Common myeloid progenitor, CD34-positive (primary cell): ENCODE data around the gene ANTKMT.
A peak's percentile ranks its signal among the peaks of the same experiment; 100 is the strongest.

ENCODE experiments used
- CTCF ChIA-PET: fragments of 350-600 bp; sonication (Branson Sonifier 250); formaldehyde crosslinking; loops from one replicate; lab custom pipeline; 2021; ENCODE audit warnings: antibody characterized with exemption; lab: Charles Lee
- POLR2A ChIA-PET: fragments of 350-600 bp; sonication (Branson Sonifier 250); formaldehyde crosslinking; loops from one replicate; lab custom pipeline; 2021; ENCODE audit warnings: antibody characterized with exemption; lab: Charles Lee
- DNase-seq, 3 donors: peaks; one replicate each; pipeline versions ENCODE4 v3.0.0 to v3.0.0-alpha.2; 2013
- H3K27ac ChIP-seq, 2 experiments: 1 replicate in 1 of 2; 2 replicates in 1 of 2; pipeline ENCODE4 v1.7.0; 2013; ENCODE audit warnings: inconsistent platforms in 2 of 2, low read length in 2 of 2, mild to moderate bottlenecking in 2 of 2, low read depth in 1 of 2, moderate library complexity in 1 of 2; ENCODE audit not compliant: severe bottlenecking in 2 of 2, insufficient read depth in 1 of 2, poor library complexity in 1 of 2
- H3K27me3 ChIP-seq, 5 experiments: replicated peaks in 2 of 5; 1 replicate in 3 of 5; 2 replicates in 2 of 5; pipeline versions ENCODE4 v1.6.1 to v1.7.0; 2013; ENCODE audit warnings: low read length in 4 of 5, mild to moderate bottlenecking in 2 of 5, moderate library complexity in 2 of 5, inconsistent platforms in 1 of 5; ENCODE audit not compliant: insufficient read depth in 5 of 5, control insufficient read depth in 4 of 5
- H3K36me3 ChIP-seq, 4 experiments: 1 replicate in 2 of 4; 2 replicates in 2 of 4; pipeline versions ENCODE4 v1.6.1 to v1.7.0; 2013; ENCODE audit warnings: low read length in 3 of 4, control low read depth in 1 of 4, mild to moderate bottlenecking in 1 of 4; ENCODE audit not compliant: control insufficient read depth in 4 of 4, insufficient read depth in 4 of 4
- H3K4me1 ChIP-seq, 4 experiments: 1 replicate in 3 of 4; 2 replicates in 1 of 4; pipeline versions ENCODE4 v1.6.1 to v1.7.1; 2013; ENCODE audit warnings: low read length in 3 of 4, mild to moderate bottlenecking in 3 of 4, control low read depth in 1 of 4, inconsistent platforms in 1 of 4, moderate library complexity in 1 of 4; ENCODE audit not compliant: control insufficient read depth in 4 of 4, insufficient read depth in 4 of 4; ENCODE audit errors: control extremely low read depth in 1 of 4
- H3K4me3 ChIP-seq, 7 experiments: 1 replicate in 4 of 7; 2 replicates in 3 of 7; pipeline versions ENCODE4 v1.5.1 to v1.7.0; 2013; ENCODE audit warnings: mild to moderate bottlenecking in 7 of 7, low read length in 6 of 7, moderate library complexity in 6 of 7, inconsistent platforms in 2 of 7, low read depth in 2 of 7, control low read depth in 1 of 7; ENCODE audit not compliant: insufficient read depth in 4 of 7, control insufficient read depth in 1 of 7; ENCODE audit errors: extremely low read depth in 1 of 7
- H3K9me3 ChIP-seq, 5 experiments: 1 replicate in 4 of 5; 2 replicates in 1 of 5; pipeline versions ENCODE4 v1.6.1 to v1.7.1; 2013; ENCODE audit warnings: low read length in 4 of 5, mild to moderate bottlenecking in 2 of 5, inconsistent platforms in 1 of 5, low read depth in 1 of 5, moderate library complexity in 1 of 5; ENCODE audit not compliant: control insufficient read depth in 4 of 5, insufficient read depth in 2 of 5; ENCODE audit errors: control extremely low read depth in 1 of 5
- WGBS: methylation state at CpG from one replicate; pipeline ENCODE4 v1.1.5; 2013; ENCODE audit not compliant: insufficient coverage; 5-methylcytosine and 5-hydroxymethylcytosine counted together

Gene ANTKMT

DNA sequence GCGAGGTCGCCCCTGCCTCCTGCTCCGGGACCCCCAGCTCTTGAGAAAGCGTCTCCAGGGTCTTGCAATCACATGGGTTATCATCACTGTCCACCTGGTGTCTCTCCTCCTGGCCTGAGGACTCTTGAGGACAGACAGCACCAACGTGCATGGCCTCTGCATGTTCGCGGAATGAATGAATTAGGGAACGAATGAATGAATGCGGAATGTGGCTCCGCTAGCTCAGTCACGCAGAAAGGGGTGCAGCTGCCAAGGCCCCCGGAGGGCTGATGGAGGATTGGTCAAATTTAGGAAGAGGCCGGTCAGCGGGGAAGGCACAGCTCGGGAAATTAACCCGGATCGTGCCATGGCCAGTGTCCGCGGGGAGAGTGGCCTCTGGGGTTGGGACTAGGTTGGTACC is 18.6 kb upstream of the ANTKMT start:
- 93% methylated on average over 13 of the region's 19 CpGs for WGBS
- H3K9me3 ChIP-seq: no peaks in the 10 kb centered on the region
- no peak for DNase-seq
- CTCF ChIA-PET: interaction anchor here (1.0 to 1.8 kb wide), 6 partner anchors 9 to 80 kb away, joined by 3 to 7 read pairs (median 3); no protein-coding TSS in a partner anchor
- H3K27ac ChIP-seq: no peak overlapping the region
- peaks cover 0 to 96% (median 29%) of the 10 kb centered on the region in 5 experiments for H3K27me3 ChIP-seq
- no peak overlapping the region for H3K4me3 ChIP-seq
- H3K4me1 ChIP-seq: peaks cover 0 to 9% (median 3%) of the 10 kb centered on the region in 4 experiments
- no peaks in the 10 kb centered on the region for H3K36me3 ChIP-seq
- POLR2A ChIA-PET: interaction anchor here (0.6 to 0.7 kb wide), 2 partner anchors 12 to 816 kb away, joined by 3 read pairs; partner anchors contain the start of gene WDR24

- 88% methylated on average over 12 of the region's 12 CpGs for WGBS
- Histone ChIP-seq H3K36me3 (no peaks in the 10 kb centered on the region), H3K27ac (no peak overlapping the region), H3K27me3 (peaks cover 0 to 97% (median 29%) of the 10 kb centered on the region in 5 experiments), H3K4me1 (peaks cover 0 to 9% (median 3%) of the 10 kb centered on the region in 4 experiments), H3K4me3 (no peak overlapping the region), H3K9me3 (no peaks in the 10 kb centered on the region)
- DNase-seq: no peak
- ChIA-PET POLR2A (no interaction called here), CTCF (interaction anchor here (1.3 to 2.6 kb wide), 3 partner anchors 8 to 11 kb away, joined by 4 to 7 read pairs (median 6); no protein-coding TSS in a partner anchor)
These were observed 17.5 kb upstream of the ANTKMT start for GRCh38 chr16:703406-703805.

DNA sequence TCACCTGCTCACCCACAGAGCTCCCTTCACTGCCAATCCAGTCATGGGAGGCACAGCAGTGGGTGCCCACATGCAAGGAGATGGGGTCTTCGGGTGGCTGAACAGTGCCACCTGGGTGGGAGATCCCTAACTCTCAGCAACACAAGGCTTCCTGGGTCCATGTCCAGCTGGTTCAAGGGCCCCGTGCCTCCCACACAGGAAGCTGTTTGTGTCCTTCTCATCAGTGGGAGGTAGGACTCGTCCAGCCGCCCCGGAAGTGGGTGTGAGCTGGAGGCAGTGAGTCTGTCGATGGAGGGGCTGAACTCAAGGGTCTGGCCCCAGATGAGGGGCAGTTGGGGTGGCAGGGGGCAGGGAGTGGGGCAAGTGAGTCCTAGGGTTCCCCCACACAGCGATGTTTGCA is 16.9 kb upstream of the ANTKMT start:
- H3K36me3 ChIP-seq: no peaks in the 10 kb centered on the region
- ChIA-PET CTCF (interaction anchor here (0.6 to 2.6 kb wide), 3 partner anchors 8 to 1218 kb away, joined by 3 to 7 read pairs (median 6); no protein-coding TSS in a partner anchor), POLR2A (no interaction called here)
- no peak for DNase-seq
- peaks cover 0 to 9% (median 3%) of the 10 kb centered on the region in 4 experiments for H3K4me1 ChIP-seq
- H3K27ac ChIP-seq: no peak overlapping the region
- peaks cover 0 to 97% (median 28%) of the 10 kb centered on the region in 5 experiments for H3K27me3 ChIP-seq
- 93% methylated on average over 6 of the region's 7 CpGs for WGBS
- H3K9me3 ChIP-seq: no peaks in the 10 kb centered on the region
- no peak overlapping the region for H3K4me3 ChIP-seq

DNA sequence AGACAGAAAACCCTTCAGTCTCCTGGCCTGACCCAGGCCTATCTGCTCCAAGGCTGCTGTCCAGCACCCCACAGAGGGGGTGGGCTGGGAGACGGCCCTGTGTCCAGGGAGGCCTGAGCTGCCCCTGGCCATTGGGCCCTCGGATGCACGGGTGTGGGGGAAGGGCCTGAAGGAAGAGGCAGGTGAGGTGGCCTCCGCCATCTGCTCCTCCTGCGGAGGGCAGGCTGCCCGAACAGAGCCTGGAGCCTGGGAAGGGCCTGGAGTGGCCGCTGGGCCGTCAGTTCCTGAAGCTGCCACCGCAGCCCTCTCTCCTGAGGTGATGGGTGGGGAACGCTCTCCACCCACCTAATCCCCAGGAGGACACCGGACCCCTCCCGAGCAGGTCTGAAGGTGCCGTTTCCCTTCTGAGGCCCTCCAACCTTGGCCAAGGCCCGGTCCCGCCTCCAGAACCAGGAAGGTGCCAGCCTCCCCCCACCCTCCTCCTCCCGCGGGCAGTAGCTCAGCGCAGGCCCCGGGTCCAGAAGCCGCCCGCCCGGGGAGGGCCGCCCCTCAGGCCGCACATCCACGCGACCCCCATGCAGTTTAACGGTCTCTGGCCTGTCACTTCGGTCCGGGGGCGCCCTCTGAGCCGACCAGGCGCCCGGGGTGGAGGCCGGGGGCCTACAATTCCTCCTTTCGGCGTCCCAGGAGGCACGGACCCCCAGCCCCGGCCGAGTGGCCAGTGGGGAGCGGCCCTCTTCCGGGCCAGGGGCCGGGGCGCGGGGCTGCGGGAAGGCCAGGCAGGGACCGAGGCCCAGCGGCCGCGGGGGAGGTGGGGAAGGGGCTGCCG is 16.2 kb upstream of the ANTKMT start:
- POLR2A ChIA-PET: no interaction called here
- CTCF ChIA-PET: interaction anchor here (0.6 to 2.6 kb wide), 2 partner anchors 10 to 1217 kb away, joined by 3 to 6 read pairs; no protein-coding TSS in a partner anchor
- DNase-seq: no peak
- H3K4me3 ChIP-seq: no peak overlapping the region
- H3K27ac ChIP-seq: no peak overlapping the region
- 13% methylated on average over 29 of the region's 50 CpGs for WGBS
- no peaks in the 10 kb centered on the region for H3K36me3 ChIP-seq
- peaks cover 0 to 97% (median 31%) of the 10 kb centered on the region in 5 experiments for H3K27me3 ChIP-seq
- H3K4me1 ChIP-seq: peaks cover 0 to 9% (median 3%) of the 10 kb centered on the region in 4 experiments
- H3K9me3 ChIP-seq: no peaks in the 10 kb centered on the region

DNA sequence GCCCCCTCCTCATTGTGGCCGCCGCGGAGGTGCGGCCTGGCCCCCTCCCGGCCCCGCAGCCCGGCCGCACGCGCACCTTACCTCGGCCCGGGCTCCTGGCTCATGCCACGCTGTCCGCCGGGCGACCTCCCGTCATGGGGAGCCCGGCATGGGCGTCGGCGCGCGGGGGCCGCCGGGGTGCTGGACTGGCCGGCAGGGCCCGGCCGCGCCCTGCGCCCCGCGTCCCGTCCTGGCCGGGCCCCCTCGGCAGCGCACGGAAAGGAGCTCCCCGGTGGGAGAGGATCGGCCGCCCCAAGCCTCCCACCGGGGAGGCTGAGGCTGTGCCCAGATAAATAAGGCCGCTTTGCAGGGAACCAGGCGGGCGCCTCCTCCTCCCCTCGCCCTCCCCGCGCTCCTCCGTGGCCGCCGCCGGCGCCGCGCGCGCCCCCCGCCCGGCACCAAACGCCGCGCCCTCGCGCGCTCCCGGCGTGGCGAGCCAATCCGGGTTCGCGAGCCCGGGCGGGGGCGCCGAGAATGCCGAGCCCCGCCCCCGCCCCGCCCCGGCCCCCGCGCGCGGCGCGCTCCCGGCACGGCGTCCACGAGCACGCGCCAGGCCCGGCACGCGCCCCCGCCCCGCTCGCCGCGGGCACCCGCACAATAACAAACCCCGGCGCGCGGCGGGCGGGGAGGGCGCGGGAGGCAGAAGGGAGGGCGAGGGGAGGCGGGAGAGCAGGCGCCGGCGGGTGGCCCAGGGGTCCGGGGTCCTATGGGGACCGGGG is 15.3 kb upstream of the ANTKMT start, which contains the start of gene FBXL16:
Gene FBXL16, minus strand, starts transcription at position 371 of the 758 bp plus-strand sequence. CDS start 8,396 bp downstream, outside the sequence.
- CTCF ChIA-PET: interaction anchor here (2.6 kb wide), 1 partner anchor 10 kb away, joined by 6 read pairs; no protein-coding TSS in a partner anchor
- no peak for DNase-seq

GRCh38 chr16:706189-707061 is 14.5 kb upstream of the ANTKMT start:
- Histone ChIP-seq H3K4me3 (no peak overlapping the region), H3K27ac (no peak overlapping the region), H3K27me3 (peaks cover 0 to 95% (median 30%) of the 10 kb centered on the region in 5 experiments), H3K36me3 (no peaks in the 10 kb centered on the region), H3K4me1 (peaks cover 0 to 9% (median 3%) of the 10 kb centered on the region in 4 experiments), H3K9me3 (no peaks in the 10 kb centered on the region)
- DNase-seq: no peak
- CTCF ChIA-PET: interaction anchor here (1.3 to 2.6 kb wide), 3 partner anchors 10 to 14 kb away, joined by 4 to 7 read pairs (median 6); no protein-coding TSS in a partner anchor
- POLR2A ChIA-PET: interaction anchor here (0.6 kb wide), 1 partner anchor 69 kb away, joined by 3 read pairs; no protein-coding TSS in a partner anchor
- 2% methylated on average over 36 of the region's 49 CpGs for WGBS

More for the DNA sequence above, 15.3 kb upstream of the ANTKMT start, which contains the start of gene FBXL16:
- Histone ChIP-seq H3K27ac (no peak within 1 kb of the TSS), H3K4me1 (peaks cover 0 to 9% (median 3%) of the 10 kb centered on the region in 4 experiments), H3K9me3 (no peaks in the 10 kb centered on the region), H3K36me3 (no peaks in the 10 kb centered on the region), H3K4me3 (peak within 1 kb of the TSS in 2 of 7 experiments; percentile 16 to 52), H3K27me3 (peaks cover 0 to 97% (median 33%) of the 10 kb centered on the region in 5 experiments)
- POLR2A ChIA-PET: no interaction called here
- WGBS: 1% methylated on average over 62 of the region's 115 CpGs
